GM23338 (cell line): ENCODE data around the gene PRSS50. TPM values are rescaled to one million over a fixed set of nuclear protein-coding genes. Genes with fewer than 3 reads are reported as not detected.
A peak's percentile ranks its signal among the peaks of the same experiment; 100 is the strongest.

Experiments used
- ATAC-seq: fragments of 200-7000 bp; cut with Tn5 transposase; 3 replicates; pipeline ENCODE4 v1.9.1; 2020
- DNase-seq: peaks from one replicate; pipeline ENCODE4 v3.0.0-alpha.2; 2015; ENCODE audit warnings: low spot score
- H2AFZ ChIP-seq: fragments of 200-600 bp; sonication (generic); 2 replicates; pipeline ENCODE4 v1.8.0; 2016; ENCODE audit warnings: antibody characterized with exemption, mild to moderate bottlenecking, moderate library complexity
- H3F3A ChIP-seq: fragments of 200-600 bp; sonication (generic); replicated peaks from 2 replicates; pipeline ENCODE4 v1.8.0; 2017; ENCODE audit warnings: antibody characterized with exemption, mixed run types, low read depth
- H3K27ac ChIP-seq: fragments of 200-600 bp; sonication (generic); 2 replicates; pipeline ENCODE4 v1.6.1; 2016; ENCODE audit warnings: low read depth
- H3K27me3 ChIP-seq: fragments of 200-600 bp; sonication (generic); 2 replicates; pipeline ENCODE4 v1.8.0; 2016; ENCODE audit warnings: mild to moderate bottlenecking, mixed run types, moderate library complexity; ENCODE audit not compliant: insufficient read depth
- H3K36me3 ChIP-seq: fragments of 200-600 bp; sonication (generic); 2 replicates; pipeline ENCODE4 v1.8.0; 2016; ENCODE audit warnings: mild to moderate bottlenecking; ENCODE audit not compliant: insufficient read depth
- H3K4me1 ChIP-seq: fragments of 200-600 bp; sonication (generic); 2 replicates; pipeline ENCODE4 v1.8.0; 2016; ENCODE audit warnings: mild to moderate bottlenecking, moderate library complexity; ENCODE audit not compliant: insufficient read depth
- H3K4me2 ChIP-seq: fragments of 200-600 bp; sonication (generic); 2 replicates; pipeline ENCODE4 v1.7.1; 2017; ENCODE audit warnings: mixed run types
- H3K4me3 ChIP-seq: fragments of 200-600 bp; sonication (generic); 2 replicates; pipeline ENCODE4 v1.6.1; 2016; ENCODE audit warnings: mixed run types
- H3K79me2 ChIP-seq: fragments of 200-600 bp; sonication (generic); replicated peaks from 2 replicates; pipeline ENCODE4 v1.8.0; 2017; ENCODE audit warnings: mild to moderate bottlenecking; ENCODE audit not compliant: insufficient read depth
- H3K9me2 ChIP-seq: fragments of 200-600 bp; sonication (generic); 2 replicates; pipeline ENCODE4 v1.8.0; 2017; ENCODE audit not compliant: insufficient read depth
- H4K20me1 ChIP-seq: fragments of 200-600 bp; sonication (generic); replicated peaks from 2 replicates; pipeline ENCODE4 v1.8.0; 2017; ENCODE audit warnings: mild to moderate bottlenecking; ENCODE audit not compliant: insufficient read depth
- H3K27ac Mint-ChIP-seq: 2 replicates; pipeline ENCODE4 v1.8.0; 2020; ENCODE audit warnings: inconsistent platforms, mild to moderate bottlenecking, moderate library complexity, mixed read lengths
- H3K27me3 Mint-ChIP-seq: 3 replicates; pipeline ENCODE4 v1.8.0; 2022; ENCODE audit warnings: low read depth, mild to moderate bottlenecking, moderate library complexity, mixed read lengths, inconsistent platforms; ENCODE audit not compliant: insufficient read depth, poor library complexity
- H3K36me3 Mint-ChIP-seq: 3 replicates; pipeline ENCODE4 v1.8.0; 2021; ENCODE audit warnings: low read depth, mild to moderate bottlenecking, inconsistent platforms, moderate library complexity, mixed read lengths
- H3K4me1 Mint-ChIP-seq: 3 replicates; pipeline ENCODE4 v1.8.0; 2020; ENCODE audit warnings: mild to moderate bottlenecking, inconsistent platforms, mixed read lengths
- H3K4me3 Mint-ChIP-seq: 3 replicates; pipeline ENCODE4 v1.8.0; 2021; ENCODE audit warnings: moderate library complexity, mild to moderate bottlenecking, inconsistent platforms, mixed read lengths
- H3K9me3 Mint-ChIP-seq: 3 replicates; pipeline ENCODE4 v1.8.0; 2020; ENCODE audit warnings: moderate library complexity, mild to moderate bottlenecking, inconsistent platforms, mixed read lengths
- CREB1 ChIP-seq: fragments of 250-450 bp; sonication (Bioruptor Pico); IDR thresholded peaks from 2 replicates; pipeline ENCODE4 v1.5.0; 2020; ENCODE audit warnings: low read depth, mild to moderate bottlenecking, moderate library complexity
- CTCF ChIP-seq, 2 experiments: fragments of 200-600 bp in 1 of 2; sonication (generic) in 1 of 2; conservative IDR thresholded peaks; 2 replicates each; pipeline versions ENCODE4 v1.5.1 to v1.6.1; 2016 to 2017; ENCODE audit warnings: antibody characterized with exemption in 2 of 2, low read depth in 2 of 2, mild to moderate bottlenecking in 2 of 2, moderate library complexity in 1 of 2
- EZH2 ChIP-seq: fragments of 200-600 bp; sonication (generic); IDR thresholded peaks from one replicate; pipeline ENCODE4 v1.8.0; 2017; ENCODE audit warnings: antibody characterized with exemption, mild to moderate bottlenecking, low read depth; ENCODE audit not compliant: unreplicated experiment
- EZH2phosphoT487 ChIP-seq: fragments of 200-600 bp; sonication (generic); IDR thresholded peaks from one replicate; pipeline ENCODE4 v1.8.1; 2018; ENCODE audit warnings: antibody characterized with exemption; ENCODE audit not compliant: unreplicated experiment
- JUNB ChIP-seq: IDR thresholded peaks from one replicate; pipeline ENCODE4 v1.6.1; 2016; ENCODE audit warnings: antibody characterized with exemption; ENCODE audit not compliant: unreplicated experiment
- POLR2AphosphoS5 ChIP-seq: IDR thresholded peaks from 2 replicates; pipeline ENCODE4 v1.6.1; 2016; ENCODE audit warnings: antibody characterized with exemption, low read depth
- ZNF114 ChIP-seq: fragments of 250-450 bp; sonication (Bioruptor Pico); IDR thresholded peaks from 2 replicates; pipeline ENCODE4 v1.5.0; 2020; ENCODE audit warnings: mild to moderate bottlenecking, moderate library complexity
- ZNF462 ChIP-seq: fragments of 250-450 bp; sonication (Bioruptor Pico); IDR thresholded peaks from 2 replicates; pipeline ENCODE4 v1.5.0; 2020; ENCODE audit warnings: mild to moderate bottlenecking, moderate library complexity
- polyA plus RNA-seq: library from polyadenylated mRNA; unstranded; fragments of >200 nt; fragmentation: Nextera tagmentation; extraction: Ambion mirVana; gene quantifications from 2 replicates; pipeline ENCODE4 v1.2.1, GENCODE V29; 2016
- total RNA-seq: library from RNA; depleted of rRNA; stranded (reverse); fragments of >200 nt; shearing (Covaris generic); gene quantifications from 2 replicates; pipeline ENCODE4 v1.2.3, GENCODE V29; 2014

PRSS50 gene
- total and polyA plus RNA-seq, 2 experiments from 2014 or later, result 0.60 to 1.5 TPM

- no peak for TF ChIP-seq ZNF462
Measured at GRCh38 chr3:46679681-46680080, 38.0 kb downstream of the PRSS50 start (continued).

- Histone ChIP-seq H3K4me2 (no peak overlapping the region), H3K79me2 (no peaks in the 10 kb centered on the region), H3K27ac (no peak overlapping the region), H3F3A (no peaks in the 10 kb centered on the region), H4K20me1 (no peaks in the 10 kb centered on the region; the same call in 1 of the 2 replicates), H3K27me3 (no peaks in the 10 kb centered on the region), H3K9me2 (0 out of 2 replicates have a peak, but pooled peaks cover 4% of the 10 kb centered on the region), H3K4me3 (no peak overlapping the region), H2AFZ (no peak overlapping the region), H3K36me3 (no peaks in the 10 kb centered on the region), H3K4me1 (no peaks in the 10 kb centered on the region)
- Mint-ChIP-seq H3K4me1 (no peaks in the 10 kb centered on the region; the same call in 2 of the 3 replicates), H3K27me3 (peaks cover 17% of the 10 kb centered on the region), H3K36me3 (peaks cover 4% of the 10 kb centered on the region), H3K4me3 (no peak overlapping the region), H3K9me3 (no peaks in the 10 kb centered on the region), H3K27ac (no peak overlapping the region)
- DNase-seq, result no peak
- ATAC-seq, result peak; percentile 11; the same call in 1 of the 3 replicates
- TF ChIP-seq CREB1 (CRISPR knock-in tag) (no peak), POLR2AphosphoS5 (no peak), EZH2 (no peak), EZH2phosphoT487 (no peak), ZNF114 (CRISPR knock-in tag) (no peak), JUNB (no peak), ZNF462 (no peak), CTCF (conservative IDR thresholded peaks at IDR 0.05; ENCODE audit: low read depth in 2 of 2) (no peak)
Measured at GRCh38 chr3:46678280-46678679, 39.4 kb downstream of the PRSS50 start.
